ENCODE data around the gene TAF4. TPM values are rescaled to one million over a fixed set of nuclear protein-coding genes. Genes with fewer than 3 reads are reported as not detected.

Gene TAF4
- total RNA-seq, 4 donors from 2014 or later: 7.7 to 16.0 (median 10.7) TPM

- TF ChIP-seq, protein P1, sequence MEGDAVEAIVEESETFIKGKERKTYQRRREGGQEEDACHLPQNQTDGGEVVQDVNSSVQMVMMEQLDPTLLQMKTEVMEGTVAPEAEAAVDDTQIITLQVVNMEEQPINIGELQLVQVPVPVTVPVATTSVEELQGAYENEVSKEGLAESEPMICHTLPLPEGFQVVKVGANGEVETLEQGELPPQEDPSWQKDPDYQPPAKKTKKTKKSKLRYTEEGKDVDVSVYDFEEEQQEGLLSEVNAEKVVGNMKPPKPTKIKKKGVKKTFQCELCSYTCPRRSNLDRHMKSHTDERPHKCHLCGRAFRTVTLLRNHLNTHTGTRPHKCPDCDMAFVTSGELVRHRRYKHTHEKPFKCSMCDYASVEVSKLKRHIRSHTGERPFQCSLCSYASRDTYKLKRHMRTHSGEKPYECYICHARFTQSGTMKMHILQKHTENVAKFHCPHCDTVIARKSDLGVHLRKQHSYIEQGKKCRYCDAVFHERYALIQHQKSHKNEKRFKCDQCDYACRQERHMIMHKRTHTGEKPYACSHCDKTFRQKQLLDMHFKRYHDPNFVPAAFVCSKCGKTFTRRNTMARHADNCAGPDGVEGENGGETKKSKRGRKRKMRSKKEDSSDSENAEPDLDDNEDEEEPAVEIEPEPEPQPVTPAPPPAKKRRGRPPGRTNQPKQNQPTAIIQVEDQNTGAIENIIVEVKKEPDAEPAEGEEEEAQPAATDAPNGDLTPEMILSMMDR (IDR thresholded peaks at IDR 0.05; ENCODE audit: low read depth): no peak
Measured at GRCh38 chr20:61951695-61952533, 113.8 kb downstream of the TAF4 start.

- TF ChIP-seq, protein P1 (IDR thresholded peaks at IDR 0.05; ENCODE audit: low read depth): no peak
Measured at GRCh38 chr20:61950641-61951071, 115.0 kb downstream of the TAF4 start.

GRCh38 chr20:61949714-61950640, 115.7 kb downstream of the TAF4 start:
- TF ChIP-seq, protein P1 (IDR thresholded peaks at IDR 0.05; ENCODE audit: low read depth): no peak

DNA sequence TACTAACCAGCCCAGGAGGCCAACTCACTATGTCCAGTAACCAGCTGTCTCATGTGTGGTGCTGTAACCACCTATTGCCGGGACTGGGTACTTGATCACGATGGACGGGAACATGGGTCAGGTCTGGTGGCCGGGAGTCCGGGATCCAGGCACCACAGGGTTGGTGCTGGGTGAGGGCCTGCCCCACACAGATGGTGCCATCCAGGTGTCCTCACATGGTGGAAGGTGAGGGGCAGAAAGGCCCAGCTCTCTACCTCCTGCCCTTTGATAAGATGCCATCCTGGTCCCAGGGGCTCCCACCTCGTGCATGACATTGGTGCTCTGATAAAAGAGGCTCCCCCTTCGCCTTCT, 116.3 kb downstream of the TAF4 start:
- TF ChIP-seq, protein P1 (IDR thresholded peaks at IDR 0.05; ENCODE audit: low read depth): no peak

DNA sequence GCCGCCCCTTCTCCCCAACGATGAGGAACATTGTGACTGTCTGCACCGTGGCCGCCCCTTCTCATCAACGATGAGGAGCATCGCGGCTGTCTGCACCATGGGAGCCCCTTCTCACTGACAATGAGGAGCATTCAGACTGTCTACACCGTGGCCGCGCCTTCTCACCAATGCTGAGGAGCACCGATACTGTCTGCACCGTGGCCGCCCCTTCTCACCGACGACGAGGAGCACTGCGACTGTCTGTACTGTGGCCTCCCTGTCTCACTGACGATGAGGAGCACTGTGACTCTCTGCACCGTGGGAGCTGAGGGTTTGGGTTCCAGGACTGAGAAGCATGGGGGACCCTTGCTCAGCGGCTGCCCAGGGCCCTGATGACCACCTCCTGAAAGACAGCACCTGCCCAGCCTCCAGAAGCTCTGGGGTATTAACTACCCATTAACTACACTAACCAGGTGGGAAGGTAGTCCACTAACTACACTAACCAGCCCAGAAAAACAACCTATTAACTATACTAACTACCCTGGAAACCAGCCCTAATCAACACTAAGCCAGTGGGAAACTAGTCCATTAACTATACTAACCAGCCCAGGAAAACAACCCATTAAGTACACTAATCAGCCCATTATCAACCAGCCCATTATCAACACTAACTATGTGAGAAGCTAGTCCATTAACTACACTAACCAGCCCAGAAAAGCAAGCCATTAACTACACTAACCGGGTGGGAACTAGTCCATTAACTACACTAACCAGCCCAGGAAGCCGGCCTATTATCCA, 116.9 kb downstream of the TAF4 start:
- TF ChIP-seq, protein P1 (IDR thresholded peaks at IDR 0.05; ENCODE audit: low read depth): no peak

DNA sequence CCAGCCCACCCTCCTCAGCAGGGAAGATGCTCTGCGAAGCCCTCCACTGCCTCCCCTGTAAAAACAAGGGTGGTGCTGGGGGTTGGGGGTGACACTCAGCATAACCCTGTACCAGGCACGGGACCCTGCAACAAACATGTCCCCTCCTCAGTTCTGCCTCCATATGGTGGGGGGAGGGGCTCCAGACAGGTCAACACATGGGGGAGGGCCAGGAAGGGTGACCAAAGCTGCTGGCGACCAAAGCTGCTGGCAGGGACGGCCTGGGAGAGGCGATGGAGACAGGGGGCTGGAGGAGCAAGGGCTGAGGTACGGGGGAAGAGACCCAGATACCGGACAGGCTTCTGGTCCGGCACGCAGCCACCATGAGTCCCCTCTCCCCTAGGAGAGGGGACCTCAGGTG, 123.2 kb downstream of the TAF4 start:
- TF ChIP-seq, protein P1 (IDR thresholded peaks at IDR 0.05; ENCODE audit: low read depth): no peak
